ENCODE results near the gene C4orf33.

Gene C4orf33

GRCh38 chr4:129146639-129147038 is 50.7 kb downstream of the C4orf33 start:
- DNase-seq (ENCODE audit: extremely low read depth, low read depth): no peak

DNA sequence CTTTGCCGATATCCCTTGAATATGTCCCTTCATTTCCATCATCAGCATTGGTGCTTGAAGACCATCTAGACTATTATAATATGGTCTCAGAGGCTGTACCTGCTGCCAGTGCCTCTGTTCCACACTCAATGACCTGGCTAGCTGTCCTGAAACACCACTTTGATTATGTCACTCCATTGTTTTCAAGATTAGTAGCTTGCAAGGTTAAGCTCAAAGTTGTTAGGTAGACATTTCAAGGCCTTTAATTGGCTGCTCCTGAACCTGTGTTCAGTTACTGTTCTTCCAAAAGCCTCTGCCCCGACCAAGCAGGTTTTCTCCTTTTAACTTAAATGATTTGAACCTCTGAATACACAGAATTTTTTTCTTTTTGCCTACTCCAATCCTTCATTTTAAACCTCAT is 52.9 kb downstream of the C4orf33 start:
- no peak for TF ChIP-seq CTCF (IDR thresholded peaks at IDR 0.05; ENCODE audit: low read depth, low read length)
- DNase-seq (ENCODE audit: extremely low read depth, low read depth): no peak

More at GRCh38 chr4:129146639-129147038, 50.7 kb downstream of the C4orf33 start:
- TF ChIP-seq CTCF (IDR thresholded peaks at IDR 0.05; ENCODE audit: low read depth, low read length): no peak

DNA sequence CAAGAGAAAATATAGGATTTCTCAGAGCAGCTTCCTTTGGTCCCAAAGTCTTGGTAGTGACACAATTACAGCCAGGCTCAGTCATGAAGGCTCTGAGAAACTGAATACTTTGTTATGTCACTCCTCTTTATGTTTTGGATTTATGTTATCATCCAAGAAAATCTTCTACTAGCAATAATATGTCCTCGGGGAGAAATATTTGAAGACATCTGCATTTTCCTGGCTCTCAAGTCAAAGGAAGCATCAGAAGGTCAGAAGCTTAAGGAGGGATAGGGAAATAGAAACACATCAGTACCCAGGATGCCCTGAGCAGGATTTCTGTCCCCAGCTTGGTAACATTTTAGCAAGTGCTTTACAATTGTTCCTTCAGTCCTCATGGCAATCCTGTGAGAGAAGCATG is 54.0 kb downstream of the C4orf33 start:
- TF ChIP-seq CTCF (IDR thresholded peaks at IDR 0.05; ENCODE audit: low read depth, low read length): no peak

DNA sequence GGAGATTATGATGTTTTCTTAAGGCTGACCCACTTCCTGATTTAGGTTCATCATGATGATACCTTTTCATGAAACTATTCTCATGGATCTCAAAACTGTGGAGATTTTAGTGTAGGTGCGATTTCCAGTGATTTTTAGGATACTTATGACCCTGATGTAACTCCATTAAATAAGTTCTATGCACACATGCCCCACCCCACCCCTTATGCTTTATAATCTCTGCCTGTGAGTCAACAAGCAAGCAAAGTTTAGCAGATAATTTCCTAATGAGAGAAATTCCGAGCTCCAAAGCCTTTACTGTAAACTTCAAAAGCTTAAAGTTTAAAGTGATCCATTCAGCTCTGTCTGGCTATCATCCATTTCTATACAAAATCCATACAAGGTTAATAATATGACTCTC is 56.4 kb downstream of the C4orf33 start:
- no peak for DNase-seq (ENCODE audit: extremely low read depth, low read depth)
- no peak for TF ChIP-seq CTCF (IDR thresholded peaks at IDR 0.05; ENCODE audit: low read depth, low read length)

More for the DNA sequence above, 54.0 kb downstream of the C4orf33 start:
- DNase-seq (ENCODE audit: extremely low read depth, low read depth): no peak

GRCh38 chr4:129153700-129154099 is 57.7 kb downstream of the C4orf33 start:
- no peak for TF ChIP-seq CTCF (IDR thresholded peaks at IDR 0.05; ENCODE audit: low read depth, low read length)
- no peak for DNase-seq (ENCODE audit: extremely low read depth, low read depth)

- no peak for DNase-seq (ENCODE audit: extremely low read depth, low read depth)
- TF ChIP-seq CTCF (IDR thresholded peaks at IDR 0.05; ENCODE audit: low read depth, low read length): no peak
Measured at GRCh38 chr4:129162450-129162849, 66.5 kb downstream of the C4orf33 start.

GRCh38 chr4:129163427-129163826 is 67.5 kb downstream of the C4orf33 start:
- no peak for TF ChIP-seq CTCF (IDR thresholded peaks at IDR 0.05; ENCODE audit: low read depth, low read length)
- DNase-seq (ENCODE audit: extremely low read depth, low read depth): no peak

All from AG09319 (cell line).